ENCODE measurements around the gene BTBD16.
A peak's percentile ranks its signal among the peaks of the same experiment; 100 is the strongest.

BTBD16 gene

DNA sequence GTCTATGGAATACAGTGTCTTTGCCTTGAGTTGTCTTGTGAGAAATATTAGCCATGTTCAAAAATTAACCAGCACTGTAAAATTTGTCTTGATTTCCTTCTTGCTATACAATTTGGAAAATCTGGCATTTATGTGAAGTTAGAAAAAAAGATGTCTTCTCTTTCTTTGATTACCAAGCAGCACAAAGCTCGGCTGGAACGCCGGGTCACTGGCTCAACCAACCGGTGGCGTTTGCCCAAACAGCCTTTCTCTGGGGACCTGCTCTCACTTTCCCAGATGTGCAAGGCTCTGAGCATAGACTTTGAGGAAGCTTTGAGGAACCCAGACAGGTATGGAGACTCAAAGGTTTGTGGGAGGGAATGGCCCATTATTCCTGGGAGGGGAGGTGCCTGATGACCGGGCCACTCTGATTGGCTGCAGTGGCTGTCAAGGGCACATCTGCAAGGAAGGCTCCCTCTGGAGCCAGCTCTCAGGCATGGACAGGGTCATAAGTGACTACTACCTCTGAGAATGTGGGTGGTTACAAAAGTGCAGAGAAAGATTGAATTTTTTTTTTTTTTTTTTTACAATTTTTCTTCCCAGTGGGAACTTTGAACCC is 5.6 kb downstream of the BTBD16 start:
- no peak for DNase-seq

GRCh38 chr10:122277526-122278136 is 6.5 kb downstream of the BTBD16 start:
- no peak for DNase-seq

DNA sequence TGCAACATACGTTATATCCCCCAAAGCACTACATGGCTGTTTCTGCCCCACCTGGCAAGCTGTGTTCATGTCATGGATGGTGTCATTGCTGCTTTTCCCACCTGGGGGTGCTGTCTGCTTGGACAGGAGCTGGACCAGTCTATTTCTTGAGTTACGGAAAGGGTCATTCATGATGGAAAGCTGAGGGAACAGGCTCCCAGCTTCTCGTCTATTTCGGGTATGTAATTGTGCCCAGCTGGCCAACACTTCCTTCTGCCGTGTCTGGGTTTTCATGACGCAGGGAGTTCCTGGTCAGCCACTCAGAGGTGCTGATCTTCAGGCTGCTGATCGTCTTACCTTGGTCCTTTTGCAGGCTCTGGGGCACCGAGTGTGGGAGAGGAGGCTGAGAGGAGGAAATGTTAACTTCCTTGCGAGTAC is 8.6 kb downstream of the BTBD16 start:
- DNase-seq: peak; percentile 58

DNA sequence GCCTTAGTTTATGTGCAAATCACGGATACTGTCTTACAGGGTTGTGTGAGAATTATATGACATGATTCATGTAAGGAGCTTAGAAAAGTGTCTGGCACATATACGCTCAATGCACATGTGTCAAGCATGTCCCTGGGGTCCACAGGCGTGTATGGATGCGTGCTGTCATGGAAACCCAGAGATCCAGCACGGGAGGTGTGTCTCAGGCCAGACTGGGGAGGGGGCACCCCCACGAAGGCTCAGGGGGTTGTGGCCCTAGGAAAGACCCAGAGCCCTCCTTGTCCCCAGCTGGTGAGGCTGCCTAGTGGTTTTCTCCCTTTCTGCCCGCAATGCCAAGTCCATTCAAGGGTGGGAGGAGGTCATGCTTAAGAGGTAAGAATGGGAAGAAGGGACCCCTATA is 9.1 kb downstream of the BTBD16 start:
- no peak for DNase-seq

DNA sequence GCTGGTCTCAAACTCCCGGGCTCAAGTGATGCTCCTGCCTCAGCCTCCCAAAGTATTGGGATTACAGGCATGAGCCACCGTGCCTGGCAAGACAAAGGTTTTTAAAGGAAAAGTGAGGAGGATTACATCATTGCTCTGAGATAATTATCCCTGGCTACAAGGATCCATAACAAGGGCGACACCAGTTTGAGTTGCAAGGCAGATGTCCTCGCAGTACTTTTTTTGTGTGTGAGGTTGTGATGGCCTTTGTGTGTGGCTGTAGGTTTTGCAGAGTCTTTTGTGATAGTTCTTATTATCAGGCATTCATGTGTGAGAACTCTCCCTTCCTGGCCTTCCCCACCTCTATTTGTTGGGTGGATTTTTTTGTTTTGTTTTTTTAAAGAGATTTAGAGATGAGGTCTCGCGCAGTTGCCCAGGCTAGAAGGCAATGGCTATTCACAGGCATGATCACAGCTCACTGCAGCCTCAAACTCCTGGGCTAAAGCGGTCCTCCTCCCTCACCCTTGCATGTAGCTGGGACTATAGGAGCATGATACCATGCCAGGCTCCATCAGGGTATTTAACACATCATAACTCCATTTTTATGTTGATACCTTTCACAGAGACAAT is 10.0 kb downstream of the BTBD16 start:
- no peak for DNase-seq

- no peak for DNase-seq
Observed at GRCh38 chr10:122281751-122282150, 10.7 kb downstream of the BTBD16 start.

- no peak for DNase-seq
Observed at GRCh38 chr10:122282253-122282671, 11.2 kb downstream of the BTBD16 start.

- DNase-seq: no peak
Observed at GRCh38 chr10:122282909-122283308, 11.8 kb downstream of the BTBD16 start.

DNA sequence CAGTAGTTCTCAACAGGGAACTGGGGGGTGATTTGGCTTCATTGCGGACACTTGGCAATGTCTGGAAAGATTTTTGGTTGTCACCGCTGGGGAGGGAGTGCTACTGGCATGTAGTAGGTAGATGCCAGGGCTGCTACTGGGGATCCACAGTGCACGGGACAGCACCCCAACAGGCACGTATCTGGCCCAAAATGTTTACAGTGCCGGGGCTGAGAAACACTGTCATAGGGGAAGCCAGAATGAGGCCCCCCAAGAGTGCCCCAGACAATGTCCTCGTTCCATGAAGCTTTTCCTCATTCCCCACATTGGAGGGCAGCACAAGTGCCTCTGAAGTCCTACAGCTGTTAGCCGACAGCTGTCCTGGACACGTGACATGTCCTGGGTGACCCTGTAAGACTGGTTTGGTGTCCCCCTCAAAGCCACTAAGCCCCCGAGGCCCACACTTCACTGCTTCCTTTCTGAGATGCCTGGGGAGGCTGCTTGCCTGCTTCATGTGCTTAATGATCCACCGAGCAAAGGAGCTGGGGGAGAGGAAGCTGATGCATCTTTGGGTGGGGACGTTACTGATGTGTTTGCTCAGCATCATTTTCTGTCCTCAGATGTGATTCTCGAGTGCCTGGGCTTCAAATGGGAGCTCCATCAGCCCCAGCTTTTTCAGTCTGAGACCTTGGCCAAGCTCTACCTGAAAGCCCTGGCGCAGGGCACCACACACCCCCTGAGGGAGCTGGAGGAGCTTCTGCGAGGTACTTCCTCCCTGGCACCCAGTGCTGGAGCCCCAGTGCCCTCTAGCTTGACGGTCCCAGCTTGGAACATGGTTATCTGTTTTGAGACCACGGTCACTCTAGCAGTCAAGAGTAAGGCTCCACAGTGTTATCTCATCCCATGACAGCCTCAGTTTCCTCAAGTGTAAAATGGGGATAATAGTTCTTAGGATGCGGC is 14.7 kb downstream of the BTBD16 start:
- DNase-seq: no peak

DNA sequence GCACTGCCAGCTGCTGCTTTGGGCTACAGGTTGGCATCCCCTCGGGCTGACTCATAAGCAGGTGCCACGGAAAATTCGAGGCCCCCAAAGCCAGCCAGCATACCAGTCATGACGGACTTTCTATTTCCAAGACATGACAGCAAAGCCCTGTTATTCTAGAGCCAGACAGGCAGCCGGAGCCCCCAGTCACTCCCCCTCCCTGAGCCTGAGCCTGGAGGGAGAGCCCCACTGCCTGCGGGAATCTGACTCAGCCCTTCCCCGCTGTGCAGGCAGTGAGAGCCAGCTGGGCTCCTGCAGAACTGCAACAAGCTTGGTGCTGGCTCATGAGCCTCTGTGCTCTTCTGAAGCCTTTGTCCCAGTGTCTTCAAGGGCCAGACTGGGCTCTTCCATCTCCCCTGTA is 15.8 kb downstream of the BTBD16 start:
- peak; percentile 11 for DNase-seq

GRCh38 chr10:122287570-122287969 is 16.5 kb downstream of the BTBD16 start:
- DNase-seq: no peak

DNA sequence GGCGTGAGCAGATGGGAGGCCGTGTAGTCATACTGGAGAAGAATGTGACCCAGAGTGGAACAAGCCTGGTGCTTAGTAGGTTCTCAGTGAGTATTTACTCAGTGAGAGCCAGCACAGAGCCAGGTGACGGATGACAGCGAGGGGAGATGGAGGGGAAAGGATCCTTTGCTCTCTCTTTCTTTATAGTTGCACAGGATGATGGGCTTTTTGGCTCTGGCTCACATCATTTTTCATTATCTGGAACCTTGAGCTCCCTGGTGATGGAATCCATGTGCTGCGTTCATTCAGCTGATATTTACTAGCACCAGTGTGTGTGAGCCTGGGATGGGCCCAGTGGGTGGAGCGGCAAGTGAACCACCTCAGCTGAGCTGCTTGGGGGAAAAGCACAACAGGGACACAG is 17.2 kb downstream of the BTBD16 start:
- no peak for DNase-seq

- no peak for DNase-seq
Observed at GRCh38 chr10:122288917-122289316, 17.8 kb downstream of the BTBD16 start.

DNA sequence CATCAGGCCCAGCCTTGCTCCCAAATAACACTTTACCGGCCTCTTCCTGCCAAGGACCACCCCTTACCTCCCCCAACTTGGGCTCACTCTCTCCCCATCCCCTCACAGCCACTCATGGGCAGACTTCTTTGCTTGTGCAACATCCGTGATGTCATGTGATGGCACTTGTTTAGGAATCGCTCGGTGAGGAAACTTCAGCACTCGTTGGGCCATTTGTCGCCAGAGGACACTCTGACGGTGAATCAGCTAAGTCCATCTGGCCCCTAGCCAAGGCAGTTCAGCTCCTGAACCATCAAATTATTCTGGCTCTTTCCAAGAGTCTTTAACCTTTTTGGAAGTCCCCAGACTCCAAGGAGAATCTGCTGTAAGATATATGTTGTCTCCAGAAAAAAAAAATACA is 19.2 kb downstream of the BTBD16 start:
- DNase-seq: no peak

GRCh38 chr10:122290833-122291532 is 19.9 kb downstream of the BTBD16 start:
- DNase-seq: no peak

DNA sequence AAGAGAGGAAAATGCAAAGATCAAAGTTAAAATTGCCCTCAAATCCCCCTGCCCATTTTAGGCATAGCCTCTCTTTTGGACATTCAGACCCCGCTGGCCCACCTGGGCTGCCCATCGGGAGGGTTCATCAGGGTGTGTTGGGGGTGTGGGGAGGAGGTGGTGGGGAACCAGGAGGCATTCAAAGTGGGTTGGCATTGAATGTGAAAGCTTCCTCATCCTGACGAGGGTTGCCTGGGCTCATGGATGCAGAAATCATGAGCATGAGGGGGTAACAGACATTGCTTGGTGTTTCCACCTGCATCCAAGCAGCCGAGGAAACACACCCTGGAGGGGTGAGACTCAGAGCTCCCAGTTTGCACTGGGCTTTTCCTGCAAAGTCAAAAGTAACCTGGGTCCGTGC is 20.6 kb downstream of the BTBD16 start:
- DNase-seq: no peak

DNA sequence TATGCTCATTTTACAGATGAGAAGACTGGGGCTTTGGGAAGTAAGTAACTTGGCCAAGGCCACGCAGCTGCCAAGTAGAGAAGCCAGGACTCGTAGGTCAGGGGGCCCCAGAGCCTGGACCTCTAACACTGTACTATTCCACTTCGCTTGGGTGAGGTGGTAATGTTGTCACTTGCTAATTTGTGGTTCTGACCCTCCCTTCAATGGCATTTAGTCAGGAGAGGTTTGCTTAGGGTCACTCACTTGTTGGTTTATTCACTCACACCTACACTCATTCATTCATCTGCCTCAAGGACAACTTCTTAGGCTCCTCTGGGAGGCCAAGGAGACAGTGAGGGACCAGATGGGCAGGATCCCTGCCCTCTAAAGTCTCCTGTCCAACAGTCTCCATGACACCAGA is 21.3 kb downstream of the BTBD16 start:
- DNase-seq: no peak

DNA sequence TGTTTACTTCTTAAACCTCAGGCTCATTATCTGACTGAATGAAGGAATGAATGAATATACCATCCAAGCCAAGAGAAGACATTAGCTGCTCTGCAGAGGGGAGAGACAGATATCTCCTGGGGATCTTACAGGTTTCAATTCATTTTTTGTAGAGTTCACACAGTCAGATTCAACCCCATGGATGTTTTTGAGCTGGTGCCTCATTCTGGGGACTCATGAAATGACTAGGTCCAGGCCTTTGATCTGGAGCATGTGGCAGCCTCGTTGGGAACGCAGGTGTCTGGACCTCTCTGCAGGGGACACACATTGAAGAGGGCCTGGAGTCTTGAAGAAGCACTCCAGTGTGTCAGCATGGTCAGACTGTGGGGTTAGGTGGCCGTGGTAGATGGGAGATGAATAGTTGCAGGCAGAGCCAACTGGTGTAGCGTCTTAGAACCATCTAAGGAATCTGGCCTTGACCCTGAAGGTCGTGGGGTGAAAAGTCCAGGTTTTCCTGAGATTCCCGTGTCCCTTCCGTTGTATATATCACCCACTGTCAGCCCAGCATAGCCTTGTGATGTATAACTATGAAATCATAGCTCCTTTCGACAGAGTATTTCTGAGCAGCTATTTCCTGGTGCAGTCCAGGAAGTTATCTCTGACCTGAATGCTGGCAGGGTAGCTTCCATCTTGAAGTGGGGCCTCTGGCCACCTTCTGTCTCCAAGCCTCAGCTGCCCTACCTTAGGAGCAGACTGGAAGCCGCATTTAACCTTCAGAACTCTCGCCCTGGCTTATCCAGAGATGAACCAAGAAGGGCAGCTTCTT is 22.3 kb downstream of the BTBD16 start:
- DNase-seq: no peak

GRCh38 chr10:122293961-122294380 is 22.9 kb downstream of the BTBD16 start:
- no peak for DNase-seq

GRCh38 chr10:122294511-122295450 is 23.7 kb downstream of the BTBD16 start:
- no peak for DNase-seq

GRCh38 chr10:122295451-122295809 is 24.3 kb downstream of the BTBD16 start:
- DNase-seq: no peak
